IMR-90 (cell line): ENCODE results near the gene FAM83F. TPM values are rescaled to one million over a fixed set of nuclear protein-coding genes. Genes with fewer than 3 reads are reported as not detected.

ENCODE experiments used
- ATAC-seq: fragments of 200-7000 bp; cut with Tn5 transposase; 2 replicates; pipeline ENCODE4 v1.9.1; 2020; ENCODE audit warnings: low read depth, mild to moderate bottlenecking, moderate library complexity
- BruUV-seq: library from RNA; stranded (reverse); fragments of 400-500 nt; replicated peaks from 2 replicates; lab custom pipeline; 2021; lab: Mats Ljungman, UMichigan
- CTCF ChIA-PET: fragments of 300-600 bp; formaldehyde crosslinking; extraction: SDS; loops from one replicate; lab custom pipeline; 2021; ENCODE audit warnings: antibody characterized with exemption; lab: Yijun Ruan, JAX
- POLR2A ChIA-PET: fragments of 300-600 bp; sonication (Branson Sonifier 250); formaldehyde crosslinking; loops from one replicate; lab custom pipeline; 2022; ENCODE audit warnings: antibody characterized with exemption; ENCODE audit not compliant: unreplicated experiment; lab: Charles Lee
- DNase-seq: peaks from one replicate; pipeline ENCODE4 v3.0.0; 2013
- H2AFZ ChIP-seq: replicated peaks from 2 replicates; pipeline ENCODE3; 2013; ENCODE audit warnings: low read length, mild to moderate bottlenecking; ENCODE audit not compliant: poor library complexity
- H2AK5ac ChIP-seq: 2 replicates; pipeline ENCODE4 v1.6.1; 2013; ENCODE audit warnings: low read depth, low read length, inconsistent platforms
- H2AK9ac ChIP-seq: replicated peaks from 2 replicates; pipeline ENCODE3; 2013; ENCODE audit warnings: mild to moderate bottlenecking, low read depth, low read length, moderate library complexity; ENCODE audit not compliant: poor library complexity
- H2BK120ac ChIP-seq: 2 replicates; pipeline ENCODE4 v1.6.1; 2013; ENCODE audit warnings: low read depth, low read length, inconsistent platforms
- H2BK15ac ChIP-seq: 3 replicates; pipeline ENCODE4 v1.6.1; 2013; ENCODE audit warnings: low read depth, low read length, inconsistent platforms
- H2BK20ac ChIP-seq: 2 replicates; pipeline ENCODE4 v1.6.1; 2013; ENCODE audit warnings: low read depth, mild to moderate bottlenecking, inconsistent platforms, low read length, moderate library complexity
- H2BK5ac ChIP-seq: 2 replicates; pipeline ENCODE4 v1.6.1; 2013; ENCODE audit warnings: mild to moderate bottlenecking, low read depth, low read length, inconsistent platforms; ENCODE audit not compliant: poor library complexity, severe bottlenecking
- H3K14ac ChIP-seq: replicated peaks from 2 replicates; pipeline ENCODE4 v1.6.1; 2013; ENCODE audit warnings: low read depth, low read length, inconsistent platforms
- H3K18ac ChIP-seq: 2 replicates; pipeline ENCODE4 v1.6.1; 2013; ENCODE audit warnings: low read depth, low read length, control low read depth
- H3K23ac ChIP-seq: 2 replicates; pipeline ENCODE4 v1.6.1; 2013; ENCODE audit warnings: low read depth, low read length, inconsistent platforms
- H3K27ac ChIP-seq: 2 replicates; pipeline ENCODE4 v1.5.1; 2013; ENCODE audit warnings: mild to moderate bottlenecking, control low read depth, low read length; ENCODE audit not compliant: insufficient read depth
- H3K27me3 ChIP-seq: 2 replicates; pipeline ENCODE4 v1.6.1; 2013; ENCODE audit warnings: low read length; ENCODE audit not compliant: control insufficient read depth, insufficient read depth
- H3K36me3 ChIP-seq: 2 replicates; pipeline ENCODE4 v1.6.1; 2013; ENCODE audit warnings: low read length, mixed read lengths; ENCODE audit not compliant: control insufficient read depth, insufficient read depth
- H3K4ac ChIP-seq: 2 replicates; pipeline ENCODE4 v1.6.1; 2013; ENCODE audit warnings: low read depth, low read length, inconsistent platforms
- H3K4me1 ChIP-seq: 2 replicates; pipeline ENCODE4 v1.6.1; 2013; ENCODE audit warnings: low read length, mixed read lengths; ENCODE audit not compliant: control insufficient read depth, insufficient read depth
- H3K4me2 ChIP-seq: 2 replicates; pipeline ENCODE4 v1.6.1; 2013; ENCODE audit warnings: low read depth, mild to moderate bottlenecking, control low read depth, low read length, moderate library complexity
- H3K4me3 ChIP-seq: 2 replicates; pipeline ENCODE4 v1.5.1; 2013; ENCODE audit warnings: low read depth, mild to moderate bottlenecking, control low read depth, low read length, moderate library complexity; ENCODE audit not compliant: insufficient read depth
- H3K56ac ChIP-seq: 2 replicates; pipeline ENCODE4 v1.6.1; 2013; ENCODE audit warnings: low read length, inconsistent platforms; ENCODE audit not compliant: insufficient read depth; ENCODE audit errors: extremely low read depth
- H3K79me1 ChIP-seq, 2 experiments: 2 replicates each; pipeline ENCODE4 v1.6.1; 2013; ENCODE audit warnings: low read length in 2 of 2, inconsistent platforms in 1 of 2, low read depth in 1 of 2
- H3K9ac ChIP-seq: 2 replicates; pipeline ENCODE4 v1.6.1; 2013; ENCODE audit warnings: low read depth, low read length, control low read depth
- H3K9me1 ChIP-seq: 2 replicates; pipeline ENCODE4 v1.6.1; 2013; ENCODE audit warnings: low read length, inconsistent platforms; ENCODE audit not compliant: insufficient read depth
- H3K9me3 ChIP-seq: 2 replicates; pipeline ENCODE4 v1.6.1; 2013; ENCODE audit warnings: low read length; ENCODE audit not compliant: control insufficient read depth, insufficient read depth
- H4K20me1 ChIP-seq: 2 replicates; pipeline ENCODE4 v1.6.1; 2013; ENCODE audit warnings: low read length, inconsistent platforms; ENCODE audit not compliant: insufficient read depth
- H4K5ac ChIP-seq: 2 replicates; pipeline ENCODE4 v1.6.1; 2013; ENCODE audit warnings: mild to moderate bottlenecking, low read depth, low read length, control low read depth
- H4K8ac ChIP-seq, 2 experiments: 2 replicates each; pipeline ENCODE4 v1.6.1; 2013; ENCODE audit warnings: low read depth in 2 of 2, low read length in 2 of 2, control low read depth in 1 of 2, inconsistent platforms in 1 of 2
- H4K91ac ChIP-seq: 2 replicates; pipeline ENCODE4 v1.6.1; 2013; ENCODE audit warnings: low read depth, low read length, inconsistent platforms; ENCODE audit not compliant: insufficient read depth
- CEBPB ChIP-seq: IDR thresholded peaks from 2 replicates; pipeline ENCODE4 v1.6.1; 2012; ENCODE audit warnings: low read depth, low read length, improper control_type of control experiment
- CHD1 ChIP-seq: IDR thresholded peaks from 2 replicates; pipeline ENCODE4 v1.6.1; 2012; ENCODE audit warnings: low read depth, low read length, improper control_type of control experiment
- FOS ChIP-seq: fragments of 150-350 bp; IDR thresholded peaks from 2 replicates; pipeline ENCODE4 v1.6.1; 2016; ENCODE audit warnings: low read depth, low read length
- MAZ ChIP-seq: IDR thresholded peaks from 2 replicates; pipeline ENCODE4 v1.6.1; 2012; ENCODE audit warnings: low read depth, mild to moderate bottlenecking, low read length, improper control_type of control experiment, moderate library complexity, borderline replicate concordance
- MXI1 ChIP-seq: IDR thresholded peaks from 2 replicates; pipeline ENCODE4 v1.6.1; 2012; ENCODE audit warnings: low read depth, mild to moderate bottlenecking, low read length, moderate library complexity, borderline replicate concordance
- NFE2L2 ChIP-seq: fragments of 150-350 bp; IDR thresholded peaks from 2 replicates; pipeline ENCODE4 v1.6.1; 2016; ENCODE audit warnings: low read depth, mild to moderate bottlenecking, low read length
- POLR2A ChIP-seq: IDR thresholded peaks from 2 replicates; pipeline ENCODE4 v1.6.1; 2012; ENCODE audit warnings: mild to moderate bottlenecking, low read depth, low read length
- RCOR1 ChIP-seq: IDR thresholded peaks from 2 replicates; pipeline ENCODE4 v1.6.1; 2012; ENCODE audit warnings: mild to moderate bottlenecking, low read length, improper control_type of control experiment; ENCODE audit not compliant: insufficient replicate concordance
- RFX5 ChIP-seq: IDR thresholded peaks from 2 replicates; pipeline ENCODE4 v1.8.0; 2012; ENCODE audit warnings: low read depth, mild to moderate bottlenecking, low read length, moderate library complexity
- WGBS, 2 experiments: methylation state at CpG; one replicate each; pipeline versions ENCODE4 v1.1.5 to v1.1.7; 2013; ENCODE audit warnings: missing lambda C conversion rate in 2 of 2; ENCODE audit not compliant: insufficient read length in 1 of 2; ENCODE audit errors: extremely low coverage in 2 of 2; 5-methylcytosine and 5-hydroxymethylcytosine counted together
- dilution Hi-C: fragments of 300-500 bp; cut with HindIII; formaldehyde crosslinking; loops from one replicate; pipeline ENCODE4 v1.14.3; 2018; ENCODE audit warnings: low sequenced_read_pairs; ENCODE audit not compliant: unreplicated experiment
- in situ Hi-C: fragments of 300-500 bp; cut with MboI; formaldehyde crosslinking; loops from 3 replicates; pipeline ENCODE4 v1.14.3; 2019; ENCODE audit warnings: low sequenced_read_pairs, inconsistent platforms, mixed read lengths
- intact Hi-C: fragments of 100-400 bp; cut with micrococcal nuclease; formaldehyde crosslinking; loops from 2 replicates; pipeline ENCODE4 v1.10.0; 2022
- polyA plus RNA-seq, 3 experiments: library from polyadenylated mRNA; depleted of rRNA; stranded (reverse); fragments of >200 nt; gene quantifications; 2 replicates each; pipeline ENCODE4 v1.2.3, GENCODE V29; 2012; ENCODE audit warnings: low replicate concordance in 1 of 3
- total RNA-seq: library from RNA; depleted of rRNA; stranded (reverse); fragments of >200 nt; gene quantifications from 2 replicates; pipeline ENCODE4 v1.2.3, GENCODE V29; 2012
- TF ChIP-seq, protein P1 (sequence below): fragments of 150-350 bp; IDR thresholded peaks from 2 replicates; pipeline ENCODE4 v1.6.1; 2017; ENCODE audit warnings: mild to moderate bottlenecking, antibody characterized with exemption, low read length, low read depth

Gene FAM83F
- total and polyA plus RNA-seq, 2 of the 4 experiments (the other 2 are of a cell fraction): not detected

GRCh38 chr22:40031766-40032470 lies 37.2 kb downstream of the FAM83F start:
- ChIA-PET POLR2A (no interaction called here), CTCF (no interaction called here)
- no peaks in the 10 kb centered on the region for H3K9me1 ChIP-seq
- H2AFZ ChIP-seq: no peak overlapping the region
- H2BK5ac ChIP-seq: no peak overlapping the region
- no peak overlapping the region for H3K4ac ChIP-seq
- H4K5ac ChIP-seq: no peak overlapping the region
- no peak overlapping the region for H3K4me2 ChIP-seq
- H3K9ac ChIP-seq: no peak overlapping the region
- H3K27me3 ChIP-seq: peaks cover 62% of the 10 kb centered on the region
- H3K23ac ChIP-seq: no peak overlapping the region
- no peak for ATAC-seq
- no peak overlapping the region for H4K8ac ChIP-seq
- no peak overlapping the region for H4K91ac ChIP-seq
- intact Hi-C loops: no loop called here
- no peak overlapping the region for H3K18ac ChIP-seq
- in situ Hi-C loops: loop anchor here (25.0 kb wide), 1 partner anchor 870 kb away; the partner anchor contains the start of gene CBX7
- no peak overlapping the region for H3K27ac ChIP-seq
- no peak overlapping the region for H3K56ac ChIP-seq
- dilution Hi-C loops: no loop called here
- H3K4me1 ChIP-seq: no peaks in the 10 kb centered on the region
- no peak for DNase-seq
- H3K9me3 ChIP-seq: no peaks in the 10 kb centered on the region
- TF ChIP-seq NFE2L2 (no peak), CHD1 (no peak), CEBPB (no peak), FOS (no peak), MXI1 (no peak), MAZ (no peak), RCOR1 (no peak), RFX5 (no peak), POLR2A (no peak)
- TF ChIP-seq, protein P1, sequence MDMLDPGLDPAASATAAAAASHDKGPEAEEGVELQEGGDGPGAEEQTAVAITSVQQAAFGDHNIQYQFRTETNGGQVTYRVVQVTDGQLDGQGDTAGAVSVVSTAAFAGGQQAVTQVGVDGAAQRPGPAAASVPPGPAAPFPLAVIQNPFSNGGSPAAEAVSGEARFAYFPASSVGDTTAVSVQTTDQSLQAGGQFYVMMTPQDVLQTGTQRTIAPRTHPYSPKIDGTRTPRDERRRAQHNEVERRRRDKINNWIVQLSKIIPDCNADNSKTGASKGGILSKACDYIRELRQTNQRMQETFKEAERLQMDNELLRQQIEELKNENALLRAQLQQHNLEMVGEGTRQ: no peak
- H2BK15ac ChIP-seq: no peak overlapping the region
- H2BK20ac ChIP-seq: no peak overlapping the region
- H3K14ac ChIP-seq: no peak overlapping the region
- WGBS, 2 experiments: 73% methylated on average over 4 of the region's 10 CpGs; no CpG with 5 or more reads in 1 of the 2 experiments
- no peak overlapping the region for H2AK5ac ChIP-seq
- H3K4me3 ChIP-seq: no peak overlapping the region
- no TSS peak for BruUV-seq
- no peaks in the 10 kb centered on the region for H3K79me1 ChIP-seq
- no peaks in the 10 kb centered on the region for H3K36me3 ChIP-seq
- H2BK120ac ChIP-seq: no peak overlapping the region
- no peak overlapping the region for H2AK9ac ChIP-seq
- H4K20me1 ChIP-seq: no peaks in the 10 kb centered on the region
